GM06990 (cell line): ENCODE results near the gene TTI1.

Source experiments
- DNase-seq: peaks from one replicate; pipeline ENCODE4 v3.0.0-alpha.2; 2011; ENCODE audit not compliant: insufficient read length; ENCODE audit errors: extremely low read depth
- H3K27me3 ChIP-seq: replicated peaks from 2 replicates; pipeline ENCODE4 v1.6.0; 2011; ENCODE audit warnings: low read length; ENCODE audit not compliant: control insufficient read depth, insufficient read depth
- H3K36me3 ChIP-seq: 2 replicates; pipeline ENCODE4 v1.5.1; 2011; ENCODE audit warnings: low read length; ENCODE audit not compliant: control insufficient read depth, insufficient read depth
- H3K4me3 ChIP-seq: replicated peaks from 2 replicates; pipeline ENCODE4 v1.5.1; 2011; ENCODE audit warnings: low read depth, mild to moderate bottlenecking, control low read depth, low read length
- TF ChIP-seq, protein P1 (sequence below): IDR thresholded peaks from 2 replicates; pipeline ENCODE4 v1.5.1; 2011; ENCODE audit warnings: low read length, control low read depth, mild to moderate bottlenecking, inconsistent platforms; ENCODE audit not compliant: insufficient read depth, poor library complexity, severe bottlenecking

TTI1 gene

DNA sequence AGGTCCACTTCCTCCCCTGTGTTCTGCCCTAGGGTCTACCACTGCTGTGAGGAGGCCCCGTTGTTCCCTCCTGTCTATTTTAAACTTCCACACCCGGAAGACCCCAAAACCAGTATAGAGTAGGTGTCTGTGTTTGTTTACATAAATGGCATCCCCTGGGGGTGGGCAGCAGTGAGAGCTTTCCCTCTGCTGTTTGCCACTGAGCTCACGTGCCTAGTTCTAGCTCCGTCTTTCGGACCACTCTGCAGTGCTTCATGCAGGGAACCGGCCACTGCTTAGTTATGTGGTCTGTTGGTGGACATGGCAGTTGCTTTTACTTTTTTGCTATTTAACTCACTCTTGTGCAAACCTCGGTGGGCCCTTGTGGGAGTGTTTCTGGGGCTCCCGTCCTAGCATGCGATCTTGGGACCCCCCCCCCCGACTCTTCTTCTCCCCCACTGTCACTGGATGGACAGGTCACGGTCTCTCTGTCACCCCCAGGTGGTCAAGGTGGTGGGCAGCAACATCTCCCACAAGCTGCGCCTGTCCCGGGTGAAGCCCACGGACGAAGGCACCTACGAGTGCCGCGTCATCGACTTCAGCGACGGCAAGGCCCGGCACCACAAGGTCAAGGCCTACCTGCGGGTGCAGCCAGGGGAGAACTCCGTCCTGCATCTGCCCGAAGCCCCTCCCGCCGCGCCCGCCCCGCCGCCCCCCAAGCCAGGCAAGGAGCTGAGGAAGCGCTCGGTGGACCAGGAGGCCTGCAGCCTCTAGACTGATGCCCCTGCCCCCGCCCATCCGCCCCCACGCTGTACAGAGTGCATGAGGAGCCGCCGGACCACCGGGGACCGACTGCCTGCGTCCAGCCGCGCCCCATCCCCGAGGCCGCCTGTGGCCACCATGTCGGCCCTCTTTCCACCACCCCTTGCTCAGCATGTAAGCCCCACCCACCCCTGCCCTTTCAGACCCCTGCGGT lies 89.5 kb downstream of the TTI1 start:
- no peak for DNase-seq
- no peaks in the 10 kb centered on the region for H3K36me3 ChIP-seq
- TF ChIP-seq, protein P1, sequence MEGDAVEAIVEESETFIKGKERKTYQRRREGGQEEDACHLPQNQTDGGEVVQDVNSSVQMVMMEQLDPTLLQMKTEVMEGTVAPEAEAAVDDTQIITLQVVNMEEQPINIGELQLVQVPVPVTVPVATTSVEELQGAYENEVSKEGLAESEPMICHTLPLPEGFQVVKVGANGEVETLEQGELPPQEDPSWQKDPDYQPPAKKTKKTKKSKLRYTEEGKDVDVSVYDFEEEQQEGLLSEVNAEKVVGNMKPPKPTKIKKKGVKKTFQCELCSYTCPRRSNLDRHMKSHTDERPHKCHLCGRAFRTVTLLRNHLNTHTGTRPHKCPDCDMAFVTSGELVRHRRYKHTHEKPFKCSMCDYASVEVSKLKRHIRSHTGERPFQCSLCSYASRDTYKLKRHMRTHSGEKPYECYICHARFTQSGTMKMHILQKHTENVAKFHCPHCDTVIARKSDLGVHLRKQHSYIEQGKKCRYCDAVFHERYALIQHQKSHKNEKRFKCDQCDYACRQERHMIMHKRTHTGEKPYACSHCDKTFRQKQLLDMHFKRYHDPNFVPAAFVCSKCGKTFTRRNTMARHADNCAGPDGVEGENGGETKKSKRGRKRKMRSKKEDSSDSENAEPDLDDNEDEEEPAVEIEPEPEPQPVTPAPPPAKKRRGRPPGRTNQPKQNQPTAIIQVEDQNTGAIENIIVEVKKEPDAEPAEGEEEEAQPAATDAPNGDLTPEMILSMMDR, result no peak
- no peaks in the 10 kb centered on the region for H3K27me3 ChIP-seq
- no peak overlapping the region for H3K4me3 ChIP-seq

DNA sequence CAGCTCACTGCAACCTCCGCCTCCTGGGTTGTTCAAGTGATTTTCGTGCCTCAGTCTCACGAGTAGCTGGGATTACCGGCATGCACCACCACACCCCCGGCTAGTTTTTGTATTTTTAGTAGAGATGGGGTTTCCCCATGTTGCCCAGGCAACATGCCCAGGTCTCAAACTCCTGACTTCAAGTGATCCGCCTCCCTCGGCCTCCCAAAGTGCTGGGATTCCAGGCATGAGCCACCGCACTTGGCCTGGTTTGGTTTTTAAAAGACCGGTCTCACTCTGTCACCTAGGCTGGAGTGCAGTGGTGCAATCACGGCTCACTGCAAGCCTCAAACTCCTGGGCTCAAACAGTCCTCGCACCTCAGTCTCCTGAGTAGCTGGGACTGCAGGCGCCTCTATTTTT lies 90.2 kb downstream of the TTI1 start:
- Histone ChIP-seq H3K27me3 (no peaks in the 10 kb centered on the region), H3K36me3 (no peaks in the 10 kb centered on the region), H3K4me3 (no peak overlapping the region)
- TF ChIP-seq, protein P1, result no peak
- DNase-seq, result no peak

DNA sequence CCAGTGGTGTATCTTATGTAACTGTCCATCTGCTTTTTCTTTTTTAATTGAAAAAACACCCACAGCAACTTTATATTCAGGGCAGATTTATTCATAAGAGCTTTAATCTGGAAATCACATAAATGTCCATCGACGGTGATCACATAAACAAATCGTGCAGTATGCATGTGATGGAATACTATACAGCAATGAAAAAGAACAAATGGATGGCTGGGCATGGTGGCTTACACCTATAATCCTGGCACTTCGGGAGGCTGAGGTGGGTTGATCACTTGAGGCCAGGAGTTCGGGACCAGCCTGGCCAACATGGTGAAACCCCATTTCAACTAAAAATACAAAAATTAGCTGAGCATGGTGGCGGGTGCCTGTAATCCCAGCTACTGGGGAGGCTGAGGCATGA lies 91.3 kb downstream of the TTI1 start:
- no peak for DNase-seq
- H3K27me3 ChIP-seq, result no peaks in the 10 kb centered on the region
- H3K36me3 ChIP-seq, result no peaks in the 10 kb centered on the region
- no peak overlapping the region for H3K4me3 ChIP-seq
- TF ChIP-seq, protein P1, result no peak

DNA sequence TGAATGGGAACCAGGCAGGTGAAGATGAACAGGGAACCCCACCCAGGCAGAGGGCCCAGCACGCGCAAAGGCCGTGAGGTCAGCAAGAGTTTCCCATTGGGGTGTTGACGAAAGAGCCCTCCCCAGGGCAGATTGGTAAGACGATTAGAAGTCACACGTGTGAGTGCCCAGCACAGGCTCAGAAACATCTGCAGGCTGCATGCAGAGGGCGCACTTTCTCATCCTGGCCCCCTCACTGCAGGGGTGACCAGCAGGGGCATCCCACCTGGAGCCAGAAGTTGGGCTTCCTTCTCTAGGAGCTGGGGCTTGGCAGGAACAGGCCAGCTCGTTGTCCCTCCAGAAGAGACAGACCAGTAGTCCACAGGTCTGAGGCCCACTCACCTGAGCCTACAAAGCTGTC lies 91.9 kb downstream of the TTI1 start:
- no peak overlapping the region for H3K4me3 ChIP-seq
- DNase-seq, result no peak
- TF ChIP-seq, protein P1, result peak; percentile 18
- no peaks in the 10 kb centered on the region for H3K27me3 ChIP-seq
- H3K36me3 ChIP-seq, result no peaks in the 10 kb centered on the region

DNA sequence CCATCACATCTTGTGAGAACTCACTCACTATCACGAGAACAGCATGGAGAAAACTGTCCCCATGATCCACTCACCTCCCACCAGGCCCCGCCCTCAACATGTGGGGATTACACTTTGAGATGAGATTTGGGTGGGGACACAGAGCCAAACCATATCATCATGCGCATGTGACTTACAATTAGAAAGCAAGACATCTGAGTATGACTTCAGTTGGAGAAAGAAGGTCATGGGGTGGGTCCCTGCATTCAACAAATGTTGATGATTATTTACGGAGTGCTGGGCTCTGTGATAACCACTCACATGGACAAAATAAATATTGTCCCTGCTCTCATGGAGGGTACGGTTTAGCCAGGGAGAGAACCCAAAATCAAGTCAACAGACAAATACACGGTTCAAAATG lies 92.4 kb downstream of the TTI1 start:
- no peak for DNase-seq
- Histone ChIP-seq H3K4me3 (no peak overlapping the region), H3K36me3 (no peaks in the 10 kb centered on the region), H3K27me3 (no peaks in the 10 kb centered on the region)
- TF ChIP-seq, protein P1, result no peak
